ENCODE results near the gene RFESD. TPM values are rescaled to one million over a fixed set of nuclear protein-coding genes. Genes with fewer than 3 reads are reported as not detected.

Gene RFESD
- total and polyA plus RNA-seq, 10 of the 15 experiments (the other 5 are each of a cell fraction or from before 2014, with no cell fraction given) = 1.9 to 14.7 (median 4.9) TPM

- TF ChIP-seq ZNF384 (IDR thresholded peaks at IDR 0.05; ENCODE audit: borderline replicate concordance, low read depth, low read length) (no peak), HDGF (IDR thresholded peaks at IDR 0.05) (no peak), SP1 (IDR thresholded peaks at IDR 0.05; ENCODE audit: low read depth, low read length) (no peak), HCFC1 (IDR thresholded peaks at IDR 0.05; ENCODE audit: low read length) (no peak), STAT1 (conservative IDR thresholded peaks at IDR 0.05) (no peak), MYB (IDR thresholded peaks at IDR 0.05; ENCODE audit: borderline replicate concordance, low read depth, low read length) (no peak), KAT2A (conservative IDR thresholded peaks at IDR 0.05; ENCODE audit: control insufficient read depth, low read depth, low read length) (no peak), GATAD2B (conservative IDR thresholded peaks at IDR 0.05; ENCODE audit: low read depth) (no peak), USF1 (IDR thresholded peaks at IDR 0.05; ENCODE audit: borderline replicate concordance, extremely low read length, insufficient read depth, low read depth, low read length) (no peak), RAD21 (IDR thresholded peaks at IDR 0.05; ENCODE audit: insufficient read depth, low read depth, low read length) (no peak), EP300 (IDR thresholded peaks at IDR 0.05; ENCODE audit: borderline replicate concordance in 1 of 2, control insufficient read depth in 1 of 2, low read depth in 2 of 2, low read length in 2 of 2) (no peak)
- ATAC-seq = no peak
- SMC1A ChIA-PET (ENCODE audit: uncharacterized antibody, unreplicated experiment) = interaction anchor here (1.0 to 7.6 kb wide), 17 partner anchors 8 to 204 kb away, joined by 3 to 168 read pairs (median 4); no protein-coding TSS in a partner anchor
- no peak for DNase-seq (ENCODE audit: low read depth, low spot score)
- Histone ChIP-seq H3K4me3 (no peak overlapping the region), H3K36me3 (ENCODE audit: control insufficient read depth in 2 of 2, insufficient read depth in 2 of 2, low read length in 1 of 2) (no peaks in the 10 kb centered on the region), H4K20me1 (ENCODE audit: control insufficient read depth, insufficient read depth) (no peaks in the 10 kb centered on the region), H3K9ac (ENCODE audit: control insufficient read depth, insufficient read depth, low read length) (no peak overlapping the region), H3K27me3 (replicated peaks in 1 of 2; ENCODE audit: control insufficient read depth in 2 of 2, insufficient read depth in 2 of 2, low read length in 1 of 2) (no peaks in the 10 kb centered on the region), H2AFZ (ENCODE audit: control insufficient read depth, low read depth, low read length) (no peak overlapping the region), H3K27ac (ENCODE audit: control insufficient read depth, insufficient read depth) (no peak overlapping the region), H3K9me3 (replicated peaks; ENCODE audit: control insufficient read depth, insufficient read depth, low read length) (no peaks in the 10 kb centered on the region), H3K4me2 (ENCODE audit: control insufficient read depth, insufficient read depth) (no peak overlapping the region), H3K79me2 (ENCODE audit: control insufficient read depth, insufficient read depth, low read length) (no peaks in the 10 kb centered on the region), H3K4me1 (ENCODE audit: control insufficient read depth, insufficient read depth, low read length) (no peaks in the 10 kb centered on the region; the same call in 1 of the 2 replicates)
- POLR2A ChIA-PET = interaction anchor here (0.5 kb wide), 1 partner anchor 78 kb away, joined by 5 read pairs; no protein-coding TSS in a partner anchor
- BruUV-seq (replicated peaks) = no TSS peak
- CTCF ChIA-PET = interaction anchor here (0.6 to 8.5 kb wide), 9 partner anchors 11 to 695 kb away, joined by 3 to 206 read pairs (median 6); no protein-coding TSS in a partner anchor
- in situ Hi-C loops (cut with MboI) = no loop called here
- 84% methylated on average over 5 of the region's 5 CpGs for WGBS (ENCODE audit: insufficient coverage, insufficient replicate concordance, low lambda C conversion rate, missing lambda C conversion rate)
- RAD21 ChIA-PET (ENCODE audit: unreplicated experiment) = interaction anchor here (0.9 to 7.4 kb wide), 8 partner anchors 11 to 695 kb away, joined by 3 to 98 read pairs (median 6); no protein-coding TSS in a partner anchor
- intact Hi-C loops (cut with micrococcal nuclease; ENCODE audit: unreplicated experiment) = loop anchor here (10.0 kb wide), 2 partner anchors 313 to 693 kb away; no protein-coding TSS in a partner anchor
- no peak for FAIRE-seq
Measured at GRCh38 chr5:95641741-95642220, 4.8 kb upstream of the RFESD start.

Measured in GM12878 (cell line).